DMS53 treated with DMSO at 0.1 percent for 48 hours (cell line): Measurements from ENCODE around the gene RECK.
A peak's percentile ranks its signal among the peaks of the same experiment; 100 is the strongest.

Experiments
- DNase-seq: peaks from one replicate; lab custom pipeline; 2025; ENCODE audit not compliant: unreplicated experiment; lab: John Stamatoyannopoulos, UW

The RECK gene

GRCh38 chr9:36136894-36137391 lies 100.2 kb downstream of the RECK start:
- DNase-seq: no peak

- no peak for DNase-seq
Measured at GRCh38 chr9:36137392-36138004, 100.8 kb downstream of the RECK start.

DNA sequence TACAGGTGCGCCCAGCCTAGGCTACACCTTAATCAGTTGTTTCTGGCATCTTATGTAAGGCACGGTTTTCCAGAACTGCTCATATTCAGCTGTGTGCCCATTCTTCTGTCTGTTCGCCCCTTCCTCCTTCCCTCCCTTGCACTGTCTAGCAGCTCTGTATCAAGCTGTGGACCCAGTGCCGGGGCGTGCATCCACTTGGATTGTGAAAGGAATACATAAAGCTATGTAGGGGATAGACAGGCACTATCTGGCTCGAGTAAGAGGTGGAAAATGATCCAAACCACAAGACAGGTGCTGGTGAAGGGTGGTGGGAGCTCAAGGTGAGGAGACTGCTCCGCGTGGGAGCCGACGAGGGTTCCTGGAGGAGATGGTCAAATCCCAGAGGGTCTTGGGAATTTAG lies 101.8 kb downstream of the RECK start:
- no peak for DNase-seq

DNA sequence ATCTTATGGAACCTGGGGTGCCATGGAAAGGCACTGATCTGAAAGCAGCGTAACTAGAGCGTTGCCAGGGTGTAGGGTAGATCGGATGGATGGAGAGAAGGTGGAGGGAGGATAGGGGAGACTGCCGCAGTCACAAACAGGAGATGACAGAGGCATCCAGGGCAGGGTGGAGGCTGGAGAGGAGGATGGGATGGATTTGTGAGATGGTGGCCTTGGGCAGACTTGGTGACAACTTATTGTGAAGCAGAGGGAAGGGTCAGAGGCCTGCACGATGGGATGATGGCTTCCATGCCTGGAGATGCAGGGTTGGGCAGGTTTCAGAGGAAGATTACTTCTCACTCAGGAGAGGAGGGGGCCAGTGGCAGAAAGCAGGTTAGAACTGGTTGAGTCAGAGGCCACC lies 102.2 kb downstream of the RECK start:
- no peak for DNase-seq

DNA sequence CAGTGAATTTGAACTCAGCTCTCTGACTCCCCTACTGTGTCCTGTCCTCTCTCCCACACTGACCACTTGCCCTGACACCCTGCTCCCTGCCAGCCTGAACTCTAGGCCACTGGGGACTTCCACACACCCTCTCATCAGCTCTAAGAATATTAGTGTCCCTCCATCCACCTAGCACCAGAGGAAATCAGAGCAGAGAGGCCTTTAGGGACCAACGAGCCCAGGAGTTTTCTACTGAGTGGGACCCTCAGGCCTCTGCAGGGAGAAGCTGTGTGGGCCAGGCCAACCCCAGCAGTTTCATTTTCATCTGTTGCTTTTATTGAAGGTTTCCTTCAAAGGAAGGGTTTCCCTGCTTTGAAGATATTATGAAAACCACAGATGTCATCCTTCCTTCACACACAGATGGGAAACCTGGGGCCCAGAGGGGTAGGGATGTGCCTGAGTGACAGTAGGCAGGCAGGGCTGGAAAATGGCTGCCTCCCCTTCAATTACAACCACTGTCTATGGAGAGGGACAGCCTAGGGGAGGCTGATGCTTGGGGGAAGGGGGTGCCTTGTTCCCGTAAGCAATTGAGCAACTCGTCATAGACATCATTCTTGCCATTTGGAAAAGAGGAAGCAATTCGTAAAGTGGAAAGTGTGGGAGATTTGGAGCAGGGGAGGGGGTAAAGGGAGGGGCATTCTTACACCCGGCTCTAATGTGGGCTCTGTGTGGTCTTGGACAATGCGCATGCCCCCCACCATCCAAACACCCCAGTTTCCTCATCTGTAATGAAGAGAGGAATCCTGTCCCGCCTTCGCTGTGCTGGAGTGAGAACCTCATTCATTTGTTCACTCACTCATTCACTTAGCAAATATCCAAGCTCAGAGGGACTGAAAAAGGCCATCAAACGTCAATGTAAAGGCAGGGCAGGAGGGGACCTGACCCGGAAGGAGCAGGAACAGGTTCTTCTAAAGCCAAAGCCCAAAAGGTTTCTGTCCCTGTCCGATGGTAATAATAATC lies 103.7 kb downstream of the RECK start:
- no peak for DNase-seq

GRCh38 chr9:36141288-36141687 lies 104.6 kb downstream of the RECK start:
- DNase-seq: no peak

- DNase-seq: no peak
Measured at GRCh38 chr9:36141761-36142160, 105.0 kb downstream of the RECK start.

- no peak for DNase-seq
Measured at GRCh38 chr9:36142510-36143244, 106.0 kb downstream of the RECK start.

- DNase-seq: no peak
Measured at GRCh38 chr9:36143245-36143641, 106.5 kb downstream of the RECK start.

DNA sequence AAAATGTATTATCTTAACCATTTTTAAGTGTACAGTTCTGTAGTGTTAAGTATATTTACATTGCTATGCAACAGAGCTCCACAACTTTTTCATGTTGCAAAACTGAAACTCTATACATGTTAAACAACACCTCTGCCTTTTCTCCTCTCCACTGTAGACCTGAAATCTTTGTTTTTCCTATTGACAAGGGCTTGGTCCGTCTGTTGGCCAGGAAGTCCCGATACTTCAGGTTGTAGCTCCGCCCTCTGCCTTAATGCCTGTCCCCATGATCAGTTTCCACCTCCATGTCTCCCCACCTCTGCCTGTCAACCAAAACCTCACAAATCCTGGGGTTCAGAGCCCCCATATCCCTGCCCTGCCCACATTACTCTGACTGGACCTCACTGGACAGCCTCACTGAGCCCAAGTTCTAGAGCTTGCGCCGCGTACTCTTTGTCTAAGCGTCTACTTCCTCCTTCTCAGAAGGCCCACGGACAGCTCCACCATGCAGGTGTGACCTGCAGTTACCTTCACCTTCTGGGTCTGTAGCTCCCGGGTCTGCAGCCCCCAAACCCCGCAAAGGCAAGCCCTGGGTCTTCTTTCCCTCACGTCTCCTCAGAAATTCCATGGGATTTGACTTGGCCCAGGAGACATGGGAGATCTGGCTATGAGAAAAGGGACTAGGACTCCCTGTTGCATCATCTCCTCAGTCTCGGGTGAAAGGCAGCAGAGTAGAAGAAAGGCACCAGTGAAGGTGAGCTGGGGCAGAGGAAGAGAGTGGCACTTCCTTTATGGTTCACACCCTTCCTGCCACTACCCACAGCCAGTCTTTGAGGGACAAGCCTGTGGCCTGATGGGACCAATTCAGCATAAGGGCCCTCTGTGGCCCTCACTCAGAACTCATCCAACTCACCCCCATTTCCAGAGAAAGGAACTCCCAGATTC lies 107.9 kb downstream of the RECK start:
- DNase-seq: peak; percentile 34

GRCh38 chr9:36145970-36146369 lies 109.3 kb downstream of the RECK start:
- no peak for DNase-seq

DNA sequence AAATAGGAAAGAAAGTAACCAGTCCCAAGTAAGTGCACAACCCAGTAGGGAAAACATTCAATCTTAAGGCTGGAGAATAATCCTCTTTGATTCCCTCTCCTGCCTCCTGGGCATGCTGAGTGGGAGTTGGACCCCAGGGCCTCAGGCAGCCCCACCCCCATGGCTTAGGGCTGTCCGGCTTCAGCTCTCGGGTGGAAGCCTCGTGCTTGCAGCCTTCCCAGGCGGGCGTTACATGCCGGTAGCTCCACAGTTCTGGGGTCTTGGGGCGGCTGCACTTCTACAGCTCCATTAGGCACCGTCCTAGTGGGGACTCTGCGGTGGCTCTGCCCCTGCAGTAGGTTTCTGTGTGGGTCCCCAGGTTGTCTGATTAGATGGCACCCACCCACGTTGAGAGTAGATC lies 109.9 kb downstream of the RECK start:
- no peak for DNase-seq

DNA sequence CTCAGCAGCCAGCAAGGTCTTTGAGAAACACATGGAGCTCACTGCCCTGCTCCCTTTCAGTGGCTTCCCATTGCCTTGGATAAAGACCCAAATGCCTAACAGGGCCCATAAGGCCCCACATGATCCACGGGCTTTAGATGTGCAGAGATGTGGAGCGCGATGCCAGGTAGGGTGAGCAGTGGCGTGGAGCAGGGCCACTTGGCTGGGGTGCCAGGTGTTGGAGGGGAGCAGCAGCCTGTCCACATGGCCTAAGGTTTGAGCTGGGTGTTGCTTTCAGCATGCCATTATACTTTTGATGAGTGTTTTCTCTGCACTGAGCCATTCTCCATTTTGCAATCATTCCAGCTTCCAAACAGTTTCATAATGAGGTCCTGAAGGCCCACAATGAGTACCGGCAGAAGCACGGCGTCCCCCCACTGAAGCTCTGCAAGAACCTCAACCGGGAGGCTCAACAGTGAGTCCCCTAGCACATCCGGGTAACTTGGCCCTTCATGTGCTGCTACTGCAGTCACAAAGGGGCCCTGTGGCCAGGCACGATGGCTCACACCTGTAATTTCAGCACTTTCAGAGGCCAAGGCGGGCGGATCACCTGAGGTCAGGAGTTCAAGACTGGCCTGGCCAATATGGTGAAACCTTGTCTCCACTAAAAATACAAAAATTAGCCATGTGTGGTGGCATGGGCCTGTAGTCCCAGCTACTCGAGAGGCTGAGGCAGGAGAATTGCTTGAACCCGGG lies 110.9 kb downstream of the RECK start:
- no peak for DNase-seq

GRCh38 chr9:36148311-36149051 lies 111.8 kb downstream of the RECK start:
- no peak for DNase-seq

DNA sequence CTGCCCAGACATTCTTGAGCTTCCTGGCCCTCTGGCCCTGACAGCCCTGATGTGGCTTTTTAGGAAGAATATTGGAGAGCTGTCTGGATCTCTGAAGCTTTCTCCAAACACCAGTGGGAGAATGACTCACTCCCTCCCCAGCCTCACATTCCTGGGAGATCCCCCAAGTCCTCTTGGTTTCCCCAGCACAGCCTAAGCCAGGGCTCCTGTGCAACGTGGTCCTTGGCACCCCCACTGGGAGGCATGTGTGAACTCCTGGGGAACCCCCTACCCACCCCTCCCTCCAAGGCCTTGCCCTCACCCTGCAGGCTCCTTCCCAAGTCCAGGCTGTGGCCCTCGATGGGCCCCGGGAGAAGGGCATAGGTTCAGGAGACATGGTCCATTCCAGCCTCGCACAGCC lies 112.5 kb downstream of the RECK start:
- DNase-seq: no peak

DNA sequence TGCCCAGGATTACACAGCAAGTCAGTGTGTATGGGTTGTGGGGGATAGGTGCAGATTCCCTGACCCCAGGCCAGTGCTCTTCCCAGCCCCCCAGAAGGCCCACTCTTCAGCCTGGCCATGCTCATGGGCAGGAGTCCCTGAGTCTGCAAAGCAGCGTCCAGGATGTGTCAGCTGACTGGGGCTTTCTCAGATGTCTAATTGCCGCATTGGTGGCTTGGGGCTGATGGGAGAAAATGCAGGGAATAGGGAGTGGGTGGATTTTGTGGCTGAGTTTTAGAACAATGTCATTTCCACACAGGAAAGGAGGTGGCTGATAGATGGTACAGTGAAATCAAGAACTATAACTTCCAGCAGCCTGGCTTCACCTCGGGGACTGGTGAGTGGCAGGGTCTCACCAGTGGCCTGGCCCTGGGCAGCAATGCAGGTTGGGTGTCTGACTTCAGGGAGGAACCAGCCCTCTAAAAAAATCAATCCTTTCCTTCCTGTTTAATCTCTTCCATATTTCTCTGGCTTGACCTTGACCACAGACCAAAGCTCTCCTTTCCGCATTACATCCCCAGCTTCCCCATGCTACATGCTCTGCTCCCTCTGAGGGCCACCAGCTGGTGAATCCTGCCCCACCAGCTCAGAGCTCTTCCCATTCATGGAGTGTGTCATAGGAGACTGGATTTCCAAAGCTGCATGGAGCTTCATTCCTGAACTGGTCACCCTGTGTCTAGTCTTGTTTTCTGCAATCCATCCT lies 114.0 kb downstream of the RECK start:
- no peak for DNase-seq

GRCh38 chr9:36151316-36152210 lies 114.8 kb downstream of the RECK start:
- no peak for DNase-seq
